C4-2B (cell line): ENCODE measurements around the gene KLK2.

ENCODE experiments used
- CTCF ChIP-seq: fragments of 450-650 bp; conservative IDR thresholded peaks from 2 replicates; pipeline ENCODE4 v1.5.1; 2017; ENCODE audit warnings: mild to moderate bottlenecking
- ZFX ChIP-seq: fragments of 450-650 bp; IDR thresholded peaks from 2 replicates; pipeline ENCODE4 v1.6.1; 2017

- no peak for TF ChIP-seq CTCF
- TF ChIP-seq ZFX, result no peak
These were observed 18.0 kb downstream of the KLK2 start for GRCh38 chr19:50891253-50891625.
